GM18909 (cell line): ENCODE data around the gene FAM53B.

Source experiments
- ATAC-seq: cut with Tn5 transposase; IDR thresholded peaks from one replicate; pipeline ENCODE4 v1.9.1; 2021; ENCODE audit warnings: mild to moderate bottlenecking; ENCODE audit not compliant: unreplicated experiment, poor library complexity

Gene FAM53B

GRCh38 chr10:124698545-124699469 is 45.4 kb downstream of the FAM53B start:
- ATAC-seq: no peak

- ATAC-seq: no peak
Observed at GRCh38 chr10:124697837-124698544, 46.2 kb downstream of the FAM53B start.

GRCh38 chr10:124697443-124697836 is 46.7 kb downstream of the FAM53B start:
- no peak for ATAC-seq

- ATAC-seq: peak; percentile 84
Observed at GRCh38 chr10:124696446-124697392, 47.5 kb downstream of the FAM53B start.

- no peak for ATAC-seq
Observed at GRCh38 chr10:124695259-124695658, 48.9 kb downstream of the FAM53B start.

- ATAC-seq: no peak
Observed at GRCh38 chr10:124694481-124695220, 49.5 kb downstream of the FAM53B start.

- ATAC-seq: no peak
Observed at GRCh38 chr10:124693801-124694416, 50.3 kb downstream of the FAM53B start.

GRCh38 chr10:124693396-124693795 is 50.8 kb downstream of the FAM53B start:
- ATAC-seq: no peak

- ATAC-seq: no peak
Observed at GRCh38 chr10:124692100-124692446, 52.1 kb downstream of the FAM53B start.

- ATAC-seq: no peak
Observed at GRCh38 chr10:124691421-124692099, 52.6 kb downstream of the FAM53B start.

- ATAC-seq: no peak
Observed at GRCh38 chr10:124691002-124691401, 53.2 kb downstream of the FAM53B start.

- ATAC-seq: no peak
Observed at GRCh38 chr10:124689911-124690498, 54.2 kb downstream of the FAM53B start.

GRCh38 chr10:124688889-124689670 is 55.1 kb downstream of the FAM53B start:
- peak; percentile 98 for ATAC-seq

GRCh38 chr10:124688386-124688785 is 55.8 kb downstream of the FAM53B start:
- ATAC-seq: peak; percentile 4

- ATAC-seq: no peak
Observed at GRCh38 chr10:124686707-124687376, 57.3 kb downstream of the FAM53B start.

GRCh38 chr10:124685261-124685660 is 58.9 kb downstream of the FAM53B start:
- no peak for ATAC-seq

GRCh38 chr10:124683814-124684213 is 60.4 kb downstream of the FAM53B start:
- no peak for ATAC-seq
